Nephron progenitor cell (in vitro differentiated cells): ENCODE results near the gene COPA.
A peak's percentile ranks its signal among the peaks of the same experiment; 100 is the strongest.

Source experiments
- DNase-seq: peaks from one replicate; pipeline ENCODE4 v3.0.0; 2021
- H3K27ac Mint-ChIP-seq: 2 replicates; pipeline ENCODE4 v1.8.0; 2021; ENCODE audit warnings: mild to moderate bottlenecking, moderate library complexity, mixed read lengths
- H3K27me3 Mint-ChIP-seq: 2 replicates; pipeline ENCODE4 v1.8.0; 2021; ENCODE audit warnings: mild to moderate bottlenecking, low read depth, mixed read lengths; ENCODE audit not compliant: poor library complexity
- H3K36me3 Mint-ChIP-seq: 2 replicates; pipeline ENCODE4 v1.8.0; 2021; ENCODE audit warnings: low read depth, mixed read lengths
- H3K4me1 Mint-ChIP-seq: 2 replicates; pipeline ENCODE4 v1.8.0; 2021; ENCODE audit warnings: mixed read lengths
- H3K4me3 Mint-ChIP-seq: 2 replicates; pipeline ENCODE4 v1.8.0; 2021; ENCODE audit warnings: mild to moderate bottlenecking, moderate library complexity, mixed read lengths
- H3K9me3 Mint-ChIP-seq: 2 replicates; pipeline ENCODE4 v1.8.0; 2021; ENCODE audit warnings: mild to moderate bottlenecking, moderate library complexity, mixed read lengths
- CTCF ChIP-seq: fragments of 200-600 bp; sonication (generic); IDR thresholded peaks from 2 replicates; pipeline ENCODE4 v1.5.0; 2021; ENCODE audit warnings: antibody characterized with exemption

COPA gene

GRCh38 chr1:160374306-160375110, 31.5 kb upstream of the COPA start:
- Mint-ChIP-seq H3K27ac (no peak overlapping the region), H3K4me3 (no peak overlapping the region), H3K36me3 (no peaks in the 10 kb centered on the region)

GRCh38 chr1:160373696-160374095, 30.6 kb upstream of the COPA start:
- no peaks in the 10 kb centered on the region for H3K36me3 Mint-ChIP-seq
- H3K27me3 Mint-ChIP-seq, result peaks cover 3% of the 10 kb centered on the region
- DNase-seq, result no peak
- no peak overlapping the region for H3K4me3 Mint-ChIP-seq
- TF ChIP-seq CTCF, result no peak
- peaks cover 66% of the 10 kb centered on the region for H3K4me1 Mint-ChIP-seq
- H3K9me3 Mint-ChIP-seq, result no peaks in the 10 kb centered on the region
- no peak overlapping the region for H3K27ac Mint-ChIP-seq

More at GRCh38 chr1:160374306-160375110, 31.5 kb upstream of the COPA start:
- no peak for TF ChIP-seq CTCF
- peaks cover 3% of the 10 kb centered on the region for H3K27me3 Mint-ChIP-seq
- DNase-seq, result peak; percentile 28
- H3K4me1 Mint-ChIP-seq, result peaks cover 69% of the 10 kb centered on the region
- no peaks in the 10 kb centered on the region for H3K9me3 Mint-ChIP-seq

GRCh38 chr1:160371756-160372155, 28.7 kb upstream of the COPA start:
- DNase-seq, result no peak

GRCh38 chr1:160371346-160371631, 28.2 kb upstream of the COPA start:
- Mint-ChIP-seq H3K4me3 (no peak overlapping the region), H3K4me1 (peaks cover 53% of the 10 kb centered on the region), H3K36me3 (no peaks in the 10 kb centered on the region), H3K27ac (no peak overlapping the region), H3K9me3 (no peaks in the 10 kb centered on the region), H3K27me3 (peaks cover 6% of the 10 kb centered on the region)
- DNase-seq, result no peak
- no peak for TF ChIP-seq CTCF

More at GRCh38 chr1:160371756-160372155, 28.7 kb upstream of the COPA start:
- H3K36me3 Mint-ChIP-seq, result no peaks in the 10 kb centered on the region
- peaks cover 6% of the 10 kb centered on the region for H3K27me3 Mint-ChIP-seq
- no peak overlapping the region for H3K4me3 Mint-ChIP-seq
- H3K27ac Mint-ChIP-seq, result no peak overlapping the region
- no peaks in the 10 kb centered on the region for H3K9me3 Mint-ChIP-seq
- TF ChIP-seq CTCF, result no peak
- H3K4me1 Mint-ChIP-seq, result peaks cover 58% of the 10 kb centered on the region

- Mint-ChIP-seq H3K4me3 (no peak overlapping the region), H3K9me3 (no peaks in the 10 kb centered on the region), H3K36me3 (no peaks in the 10 kb centered on the region), H3K27ac (no peak overlapping the region), H3K27me3 (peaks cover 6% of the 10 kb centered on the region), H3K4me1 (peaks cover 49% of the 10 kb centered on the region)
- DNase-seq, result no peak
- TF ChIP-seq CTCF, result no peak
These were observed 27.7 kb upstream of the COPA start for GRCh38 chr1:160370561-160371345.
